Measurements from ENCODE around the gene FRS2.

DNA sequence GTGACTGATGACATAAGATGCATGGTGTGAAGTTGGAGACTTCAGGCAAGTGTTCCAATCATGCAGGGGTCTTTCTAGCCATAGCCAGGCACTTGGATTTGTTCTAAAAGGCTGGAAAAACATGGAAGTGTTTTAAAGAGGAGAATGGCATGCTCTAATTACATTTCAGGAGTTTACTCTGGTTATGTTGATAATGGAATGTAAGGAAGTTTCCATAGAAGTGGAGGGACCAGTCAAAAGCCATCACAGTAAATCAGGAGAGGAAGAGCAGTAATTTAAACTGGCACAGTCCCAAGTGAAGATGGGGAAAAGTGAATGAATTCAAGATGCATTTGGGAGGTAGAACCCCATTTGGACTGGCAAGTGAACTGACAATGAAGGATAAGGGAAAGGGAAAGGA lies 13.9 kb upstream of the FRS2 start:
- TF ChIP-seq, protein P1, sequence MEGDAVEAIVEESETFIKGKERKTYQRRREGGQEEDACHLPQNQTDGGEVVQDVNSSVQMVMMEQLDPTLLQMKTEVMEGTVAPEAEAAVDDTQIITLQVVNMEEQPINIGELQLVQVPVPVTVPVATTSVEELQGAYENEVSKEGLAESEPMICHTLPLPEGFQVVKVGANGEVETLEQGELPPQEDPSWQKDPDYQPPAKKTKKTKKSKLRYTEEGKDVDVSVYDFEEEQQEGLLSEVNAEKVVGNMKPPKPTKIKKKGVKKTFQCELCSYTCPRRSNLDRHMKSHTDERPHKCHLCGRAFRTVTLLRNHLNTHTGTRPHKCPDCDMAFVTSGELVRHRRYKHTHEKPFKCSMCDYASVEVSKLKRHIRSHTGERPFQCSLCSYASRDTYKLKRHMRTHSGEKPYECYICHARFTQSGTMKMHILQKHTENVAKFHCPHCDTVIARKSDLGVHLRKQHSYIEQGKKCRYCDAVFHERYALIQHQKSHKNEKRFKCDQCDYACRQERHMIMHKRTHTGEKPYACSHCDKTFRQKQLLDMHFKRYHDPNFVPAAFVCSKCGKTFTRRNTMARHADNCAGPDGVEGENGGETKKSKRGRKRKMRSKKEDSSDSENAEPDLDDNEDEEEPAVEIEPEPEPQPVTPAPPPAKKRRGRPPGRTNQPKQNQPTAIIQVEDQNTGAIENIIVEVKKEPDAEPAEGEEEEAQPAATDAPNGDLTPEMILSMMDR (IDR thresholded peaks at IDR 0.05): no peak
- TF ChIP-seq POLR2A (IDR thresholded peaks at IDR 0.05) (no peak), POLR2AphosphoS5 (IDR thresholded peaks at IDR 0.05) (no peak), EP300 (IDR thresholded peaks at IDR 0.05) (no peak)

Data from gastroesophageal sphincter (tissue), 3 donors.